Measurements from ENCODE around the gene CD52. TPM values are rescaled to one million over a fixed set of nuclear protein-coding genes. Genes with fewer than 3 reads are reported as not detected.

Gene CD52
- total and polyA plus RNA-seq, 2 experiments from 2014 or later: 7.3 TPM; not detected in 1

GRCh38 chr1:26290882-26291261 is 26.9 kb upstream of the CD52 start (continued):
- TF ChIP-seq ZNF462 (CRISPR knock-in tag; IDR thresholded peaks at IDR 0.05): no peak
- no peak for TF ChIP-seq NANOG (IDR thresholded peaks at IDR 0.05; ENCODE audit: borderline replicate concordance)
- TF ChIP-seq EZH2 (IDR thresholded peaks at IDR 0.05; ENCODE audit: low read depth, unreplicated experiment): no peak
- no peak for TF ChIP-seq JUNB (IDR thresholded peaks at IDR 0.05; ENCODE audit: unreplicated experiment)
- TF ChIP-seq CREB1 (CRISPR knock-in tag; IDR thresholded peaks at IDR 0.05; ENCODE audit: low read depth): no peak
- no peak for TF ChIP-seq POLR2AphosphoS5 (IDR thresholded peaks at IDR 0.05; ENCODE audit: low read depth)
- no peak for TF ChIP-seq EZH2phosphoT487 (IDR thresholded peaks at IDR 0.05; ENCODE audit: unreplicated experiment)
- TF ChIP-seq ZNF114 (CRISPR knock-in tag; IDR thresholded peaks at IDR 0.05): no peak
- TF ChIP-seq ETS1 (IDR thresholded peaks at IDR 0.05): no peak
- TF ChIP-seq CTCF (conservative IDR thresholded peaks at IDR 0.05; ENCODE audit: low read depth in 2 of 2): no peak
- TF ChIP-seq ZNF331 (CRISPR knock-in tag; IDR thresholded peaks at IDR 0.05; ENCODE audit: low read depth): no peak
